Stimulated activated CD4-positive, alpha-beta T cell treated with anti-CD3 and anti-CD28 coated beads, TNF-alpha, amount 100 ng/mL, for 48 hours (primary cell): ENCODE results near the gene ARPC1B.

ENCODE experiments used
- DNase-seq, 3 donors: peaks; one replicate each; pipeline ENCODE4 v3.0.0-alpha.2; 2020; ENCODE audit warnings: low read depth in 3 of 3

ARPC1B gene

DNA sequence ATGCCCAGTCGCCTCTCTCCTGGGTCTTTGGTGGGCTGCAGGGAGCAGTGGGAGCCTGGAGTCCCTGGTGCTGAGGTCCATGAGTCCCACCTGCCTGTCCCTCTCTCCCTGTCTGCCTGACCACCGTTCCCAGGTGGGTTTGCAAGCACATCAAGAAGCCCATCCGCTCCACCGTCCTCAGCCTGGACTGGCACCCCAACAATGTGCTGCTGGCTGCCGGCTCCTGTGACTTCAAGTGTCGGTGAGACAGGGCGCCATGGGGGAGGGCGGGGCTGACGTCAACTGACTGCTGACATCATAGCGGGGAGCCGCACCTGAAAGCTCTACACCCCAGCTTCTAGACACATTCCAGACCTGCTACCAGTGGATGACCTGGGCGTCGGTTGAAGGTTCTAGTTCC lies 15.2 kb downstream of the ARPC1B start:
- DNase-seq, result no peak

DNA sequence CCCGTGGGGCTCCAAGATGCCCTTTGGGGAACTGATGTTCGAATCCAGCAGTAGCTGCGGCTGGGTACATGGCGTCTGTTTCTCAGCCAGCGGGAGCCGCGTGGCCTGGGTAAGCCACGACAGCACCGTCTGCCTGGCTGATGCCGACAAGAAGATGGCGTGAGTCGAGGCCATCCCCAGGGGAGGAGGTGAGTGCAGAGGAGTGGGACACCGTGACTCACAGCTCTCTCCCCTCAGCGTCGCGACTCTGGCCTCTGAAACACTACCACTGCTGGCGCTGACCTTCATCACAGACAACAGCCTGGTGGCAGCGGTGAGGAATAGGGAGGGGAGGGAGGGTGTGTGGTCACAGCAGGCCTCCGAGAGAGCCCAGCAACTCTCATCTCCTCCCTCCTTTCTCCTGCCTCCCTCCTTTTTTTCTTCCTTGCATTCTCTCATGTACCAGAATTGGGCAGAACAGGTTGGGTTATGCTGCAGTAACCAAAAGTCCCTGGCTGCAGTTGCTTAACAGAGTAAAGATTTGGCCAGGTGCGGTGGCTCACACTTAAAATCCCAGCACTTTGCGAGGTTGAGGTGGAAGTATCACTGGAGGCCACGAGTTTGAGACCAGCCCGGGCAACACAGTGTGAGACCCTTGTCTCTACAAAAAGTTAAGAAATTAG lies 16.5 kb downstream of the ARPC1B start:
- no peak for DNase-seq

GRCh38 chr7:99392046-99392445 lies 17.5 kb downstream of the ARPC1B start:
- no peak for DNase-seq

GRCh38 chr7:99392659-99393354 lies 18.3 kb downstream of the ARPC1B start:
- DNase-seq, result peak in 2 of 3 donors; percentile 66 to 70

DNA sequence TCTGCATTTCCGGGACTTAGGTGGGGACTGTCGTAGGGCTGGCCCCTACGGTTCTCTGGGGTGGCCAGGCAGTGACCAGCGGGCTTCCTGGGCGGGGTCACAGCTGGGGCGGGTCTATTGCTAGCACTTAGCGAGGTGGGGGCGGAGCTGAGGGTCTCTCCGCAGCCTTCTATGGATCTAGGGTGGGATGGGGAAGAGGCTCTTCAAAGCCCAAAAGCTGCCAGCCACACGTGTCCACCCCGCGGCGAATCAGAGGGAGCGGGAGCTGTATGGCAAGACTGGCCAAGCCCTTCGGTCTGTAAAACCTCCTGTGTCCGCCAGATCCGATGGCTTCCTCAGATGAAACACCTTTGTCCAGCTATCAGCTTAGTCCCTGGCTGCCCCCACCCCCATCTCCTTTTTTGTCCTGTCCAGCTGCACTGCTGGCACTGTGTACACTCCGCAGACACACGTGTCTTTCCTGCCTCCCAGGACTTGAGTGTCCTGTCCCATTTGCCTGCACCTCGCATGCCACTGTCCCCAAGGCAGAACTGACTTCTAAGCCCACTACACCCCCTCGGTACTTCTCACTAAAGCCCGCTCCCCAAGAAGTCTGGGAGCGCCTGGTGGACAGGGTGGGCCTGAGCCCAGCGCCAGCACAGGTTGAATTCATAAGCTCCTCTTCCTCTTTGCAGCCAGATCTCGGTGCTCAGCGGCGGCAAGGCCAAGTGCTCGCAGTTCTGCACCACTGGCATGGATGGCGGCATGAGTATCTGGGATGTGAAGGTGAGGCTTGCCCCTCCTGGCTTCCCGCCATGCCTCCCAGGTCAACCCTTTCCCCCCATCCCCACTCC lies 19.0 kb downstream of the ARPC1B start:
- no peak for DNase-seq

DNA sequence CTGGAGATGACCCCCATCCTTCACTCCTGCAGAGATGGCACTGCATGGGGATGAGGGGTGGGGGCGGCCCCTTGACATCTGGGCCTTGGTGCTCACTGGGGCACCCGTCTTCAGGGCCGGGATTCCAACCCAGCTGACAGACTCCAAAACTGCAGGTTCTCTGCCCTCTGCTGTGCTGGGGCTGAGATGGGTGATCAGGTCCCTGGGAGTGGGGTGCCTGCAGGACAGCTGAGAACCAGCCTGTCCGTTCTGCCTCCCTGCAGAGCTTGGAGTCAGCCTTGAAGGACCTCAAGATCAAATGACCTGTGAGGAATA lies 19.6 kb downstream of the ARPC1B start:
- DNase-seq, result no peak

- no peak for DNase-seq
Observed at GRCh38 chr7:99395616-99396327, 21.2 kb downstream of the ARPC1B start.

GRCh38 chr7:99396418-99397296 lies 22.1 kb downstream of the ARPC1B start:
- DNase-seq, result no peak

- DNase-seq, result no peak
Observed at GRCh38 chr7:99397297-99397983, 22.9 kb downstream of the ARPC1B start.

DNA sequence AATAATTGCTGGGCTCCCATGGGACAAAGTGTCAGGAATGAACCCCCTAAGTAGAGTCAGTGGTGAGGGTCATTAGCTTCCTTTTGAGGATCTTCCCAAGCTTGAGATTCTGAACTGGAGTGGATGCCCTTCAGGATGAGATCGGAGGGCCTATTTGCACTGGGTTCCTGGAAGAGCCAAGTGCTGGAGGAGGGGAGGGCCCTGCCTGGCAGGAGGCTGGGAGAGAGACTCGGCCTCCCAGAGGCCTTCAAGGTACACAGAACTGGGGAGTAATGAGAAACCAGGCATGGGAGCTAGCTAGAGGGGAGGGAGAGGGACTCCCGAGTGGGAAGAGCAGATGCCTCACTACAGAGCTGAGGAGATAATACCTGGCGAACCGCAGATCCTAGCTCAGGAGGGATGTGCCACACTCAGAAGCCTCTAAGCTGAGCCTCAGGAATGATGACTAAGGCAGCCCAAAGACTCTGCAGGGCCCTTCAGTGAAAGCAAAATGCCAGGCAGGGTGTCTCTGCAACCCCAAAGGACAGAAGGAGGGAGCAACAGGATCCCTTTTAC lies 24.4 kb downstream of the ARPC1B start:
- no peak for DNase-seq

DNA sequence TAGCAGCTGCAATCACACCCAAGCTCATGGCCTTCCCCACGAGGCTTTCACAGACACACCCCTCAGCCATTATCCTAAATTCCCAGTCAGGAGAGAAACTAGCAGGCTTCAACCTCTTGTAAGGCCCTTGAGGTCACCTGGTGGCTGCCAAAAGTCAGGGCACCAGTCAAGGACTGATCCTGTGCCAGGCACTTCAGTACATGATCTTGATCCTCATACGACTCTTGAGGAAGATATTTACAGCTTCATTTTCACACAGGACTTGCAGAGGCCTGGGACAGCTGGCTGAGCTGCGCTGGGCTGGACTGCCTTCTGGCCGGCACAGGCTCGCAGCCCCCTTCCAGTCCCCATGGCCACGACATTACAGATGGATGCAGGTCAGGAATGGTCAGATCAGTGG lies 25.1 kb downstream of the ARPC1B start:
- no peak for DNase-seq

GRCh38 chr7:99402854-99403253 lies 28.3 kb downstream of the ARPC1B start:
- no peak for DNase-seq

- DNase-seq, result no peak
Observed at GRCh38 chr7:99403764-99404163, 29.2 kb downstream of the ARPC1B start.

DNA sequence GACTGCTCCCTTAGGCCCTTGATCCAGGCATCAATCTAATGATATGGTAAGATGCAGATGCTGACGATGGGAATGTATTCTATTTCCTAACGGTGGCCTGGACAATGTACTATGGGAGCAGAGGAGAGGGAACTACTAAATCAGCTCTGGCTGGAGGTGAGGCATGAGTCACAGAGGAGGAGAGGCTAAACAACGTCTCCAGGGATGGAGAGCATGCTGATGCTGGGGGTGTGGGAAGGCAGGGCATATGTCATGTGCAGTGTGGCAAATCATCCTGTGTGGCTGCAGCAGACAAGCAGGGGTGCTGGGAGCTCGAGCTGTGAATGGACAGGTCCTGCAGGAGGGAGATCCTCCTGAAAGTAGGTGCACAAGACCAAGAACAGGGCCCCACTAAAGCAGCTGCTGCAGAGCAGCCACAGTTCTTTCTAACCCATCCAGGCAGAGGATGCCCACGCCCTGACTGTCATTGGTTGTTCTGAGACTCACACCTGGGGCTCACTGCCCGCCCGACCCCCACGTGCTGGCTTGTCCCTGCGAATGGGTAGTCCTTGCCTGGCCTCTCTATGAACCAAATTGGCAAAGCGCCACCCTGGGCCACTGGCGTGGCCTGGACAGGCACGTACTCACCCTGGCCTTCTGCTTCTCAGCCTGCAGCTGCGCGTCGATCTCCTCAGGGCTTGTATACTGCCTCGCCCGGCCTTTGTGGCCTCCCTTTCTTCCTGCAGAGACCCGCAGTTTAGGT lies 29.9 kb downstream of the ARPC1B start:
- DNase-seq, result no peak

GRCh38 chr7:99404977-99405320 lies 30.4 kb downstream of the ARPC1B start:
- no peak for DNase-seq

GRCh38 chr7:99406557-99406956 lies 32.0 kb downstream of the ARPC1B start:
- no peak for DNase-seq

DNA sequence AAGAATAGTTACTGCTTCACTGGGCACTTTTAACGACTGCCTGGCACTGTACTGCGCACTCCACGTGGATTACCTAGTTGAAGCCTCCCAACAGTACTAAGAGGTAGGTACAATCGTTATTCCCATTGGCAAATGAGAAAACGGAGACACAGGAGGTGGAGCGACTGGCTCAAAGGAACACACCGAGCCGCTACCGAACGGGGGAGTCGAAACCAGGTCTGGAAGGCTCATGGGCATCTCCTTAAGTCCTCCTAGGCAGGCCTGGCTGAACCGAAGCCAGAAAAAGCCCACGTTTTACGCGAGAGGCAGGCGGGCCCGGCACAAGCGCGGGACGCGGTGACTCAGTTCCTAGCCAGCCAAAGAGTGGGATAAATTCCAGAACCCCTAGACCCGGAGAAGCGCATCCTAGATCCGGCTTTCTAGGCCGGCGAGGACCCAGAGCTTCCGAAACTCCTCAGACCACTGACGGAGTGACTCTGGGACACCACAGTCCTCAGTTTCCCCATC lies 33.4 kb downstream of the ARPC1B start:
- DNase-seq, result peak in 1 of 3 donors; percentile 36

GRCh38 chr7:99408379-99409191 lies 34.1 kb downstream of the ARPC1B start, which contains the start of the genes BUD31 and PDAP1:
TSS of gene BUD31 (plus strand) at chr7:99408969. CDS start at chr7:99411093, 2,124 bp downstream.
TSS of gene PDAP1 (minus strand) at chr7:99408597. CDS start at chr7:99408548, 49 bp downstream.
- DNase-seq, result peak; percentile 80 to 89 (median 87)
